GM19395 (cell line): Measurements from ENCODE around the gene COPS9.

Source experiments
- ATAC-seq: cut with Tn5 transposase; IDR thresholded peaks from one replicate; pipeline ENCODE4 v1.9.1; 2021; ENCODE audit warnings: mild to moderate bottlenecking, moderate library complexity; ENCODE audit not compliant: unreplicated experiment

Gene COPS9

GRCh38 chr2:240137596-240138253 lies 1.6 kb upstream of the COPS9 start:
- ATAC-seq, result no peak

- ATAC-seq, result peak; percentile 24
These were observed 677 bp upstream of the COPS9 start for GRCh38 chr2:240136671-240137292.

- ATAC-seq, result peak; percentile 38
These were observed 446 bp downstream of the COPS9 start for GRCh38 chr2:240135706-240136012.

DNA sequence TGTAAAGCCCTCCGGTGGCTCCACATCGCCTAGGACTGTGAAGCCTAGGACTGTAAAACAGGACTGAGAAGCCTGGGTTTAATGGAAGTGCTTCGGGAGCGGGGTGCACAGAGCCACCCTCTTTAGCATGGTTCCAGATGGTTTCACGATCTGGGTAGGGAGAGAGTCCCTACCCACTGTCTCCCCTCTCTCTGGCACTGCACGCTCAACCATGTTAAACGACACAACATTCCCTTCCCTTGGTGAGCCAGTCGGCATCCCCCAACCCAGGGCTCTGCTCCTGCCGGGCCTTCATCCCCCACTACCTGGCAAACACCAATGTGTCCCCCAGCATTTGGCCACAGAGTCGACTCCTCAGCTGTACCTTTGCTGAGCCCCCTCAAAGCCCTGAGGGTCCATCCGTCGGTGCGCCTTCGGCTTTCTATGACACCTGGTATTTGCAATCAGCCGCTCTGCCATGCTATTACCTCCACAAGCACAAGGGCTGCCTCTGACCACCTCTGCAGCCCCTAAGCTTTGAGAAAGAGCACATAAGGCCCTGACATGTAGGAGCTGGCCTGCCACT lies 1.1 kb downstream of the COPS9 start:
- ATAC-seq, result no peak

- no peak for ATAC-seq
These were observed 1.6 kb downstream of the COPS9 start for GRCh38 chr2:240134466-240134865.

DNA sequence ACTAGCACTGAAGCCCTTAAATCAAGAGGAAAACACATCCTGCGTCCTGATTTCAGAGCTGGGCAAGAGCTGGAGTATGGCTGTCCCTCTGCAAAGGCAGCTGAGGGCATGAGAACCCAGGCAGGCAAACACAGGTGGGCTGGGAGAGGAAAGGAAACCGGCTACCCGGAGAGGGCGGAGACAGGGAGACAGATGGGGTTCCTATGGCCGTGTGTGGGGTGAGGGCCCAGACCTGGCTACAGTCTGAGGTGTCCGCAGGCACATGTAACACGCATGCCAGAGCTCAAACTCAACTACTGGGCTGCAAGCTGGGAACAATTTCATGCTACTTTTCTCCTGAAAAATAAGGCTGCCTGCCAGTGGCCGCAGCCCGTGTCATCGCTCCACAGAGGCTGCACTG lies 2.7 kb downstream of the COPS9 start:
- ATAC-seq, result no peak

- ATAC-seq, result no peak
These were observed 3.5 kb downstream of the COPS9 start for GRCh38 chr2:240132651-240132980.

DNA sequence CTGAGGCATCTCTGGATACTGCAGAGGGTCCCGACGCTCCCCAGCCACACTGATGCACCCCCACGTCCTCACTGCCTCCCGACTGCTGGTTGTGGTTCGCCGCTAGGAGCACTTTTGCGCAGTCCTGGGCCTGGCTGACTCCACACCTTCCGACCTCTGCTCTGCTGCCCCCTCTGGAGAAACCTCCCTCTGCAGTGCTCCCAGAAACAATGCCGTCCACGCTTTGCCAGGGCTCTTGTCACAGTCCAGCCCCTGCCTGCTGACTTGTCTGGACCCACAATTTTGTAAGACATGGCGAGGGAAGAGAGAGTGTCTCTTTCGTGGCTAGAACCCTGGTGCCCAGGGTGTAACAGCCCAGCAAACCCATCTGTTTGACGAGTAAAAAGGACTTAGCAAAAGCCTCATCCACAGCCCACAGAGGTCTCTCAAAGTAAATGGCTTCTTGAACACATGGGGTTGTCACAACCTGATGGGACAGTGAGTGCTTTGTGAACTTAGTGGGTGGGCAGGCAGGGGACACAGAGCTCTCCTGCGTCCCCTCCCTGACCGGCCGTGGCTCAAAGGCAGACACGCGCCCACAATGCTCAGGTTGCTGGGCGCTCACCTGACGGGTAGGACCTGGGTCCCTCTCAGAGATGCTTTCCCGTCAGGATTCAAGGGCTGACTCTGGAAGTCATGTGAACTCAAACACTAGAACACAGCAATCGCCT lies 4.0 kb downstream of the COPS9 start:
- ATAC-seq, result no peak

DNA sequence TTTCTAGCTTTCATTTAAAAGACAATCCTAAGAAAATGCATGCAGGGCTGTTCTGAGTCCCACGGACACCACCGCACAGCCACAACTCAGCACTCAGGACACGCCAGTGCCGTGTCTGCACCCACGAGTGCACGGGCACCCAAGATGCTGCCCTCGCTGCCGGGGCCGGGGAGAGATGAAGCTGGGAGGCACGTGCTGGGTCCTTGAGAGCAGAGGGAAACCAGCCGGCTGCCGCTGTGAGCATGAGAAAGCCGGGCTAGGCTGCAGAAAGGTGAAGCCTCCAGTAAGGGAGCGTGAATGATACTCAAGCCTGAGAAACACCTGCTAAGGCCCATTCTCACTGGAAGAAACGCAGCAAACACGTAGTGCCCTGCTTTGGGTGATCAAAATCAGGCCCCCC lies 4.8 kb downstream of the COPS9 start:
- no peak for ATAC-seq

- no peak for ATAC-seq
These were observed 5.5 kb downstream of the COPS9 start for GRCh38 chr2:240130393-240131195.

DNA sequence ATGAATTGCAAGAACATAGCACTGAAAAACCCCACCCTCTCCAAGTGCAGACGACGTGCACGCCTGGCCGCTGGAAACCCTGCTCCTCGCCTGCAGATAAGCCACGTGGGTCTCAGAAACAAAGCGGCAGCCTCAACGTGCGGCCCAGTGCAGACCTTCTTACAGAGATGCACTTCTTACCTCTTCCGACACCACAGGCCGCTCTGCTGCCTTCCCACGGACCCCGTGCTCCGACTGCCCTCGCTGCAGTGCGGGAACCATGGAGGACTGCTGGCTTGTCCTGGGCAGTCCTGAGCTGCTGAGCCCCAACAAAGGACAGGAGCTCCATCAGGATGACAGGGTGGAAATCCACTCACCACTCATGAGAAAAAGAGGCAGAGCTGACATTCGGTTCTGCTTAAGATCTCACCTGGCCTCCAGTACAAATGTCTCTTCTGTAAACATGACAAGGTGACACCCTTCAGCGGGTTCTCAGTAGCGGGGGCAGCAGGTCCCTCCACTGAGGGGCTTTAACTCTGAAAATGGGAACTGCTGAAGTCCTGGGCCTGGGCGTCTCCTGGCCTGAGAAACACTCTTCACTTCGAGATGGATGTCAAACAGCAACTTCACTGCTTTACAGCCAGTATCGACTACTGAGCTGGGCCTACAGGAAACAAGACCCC lies 6.2 kb downstream of the COPS9 start:
- no peak for ATAC-seq

GRCh38 chr2:240129311-240129710 lies 6.8 kb downstream of the COPS9 start:
- ATAC-seq, result no peak

- no peak for ATAC-seq
These were observed 7.4 kb downstream of the COPS9 start for GRCh38 chr2:240128608-240129145.

DNA sequence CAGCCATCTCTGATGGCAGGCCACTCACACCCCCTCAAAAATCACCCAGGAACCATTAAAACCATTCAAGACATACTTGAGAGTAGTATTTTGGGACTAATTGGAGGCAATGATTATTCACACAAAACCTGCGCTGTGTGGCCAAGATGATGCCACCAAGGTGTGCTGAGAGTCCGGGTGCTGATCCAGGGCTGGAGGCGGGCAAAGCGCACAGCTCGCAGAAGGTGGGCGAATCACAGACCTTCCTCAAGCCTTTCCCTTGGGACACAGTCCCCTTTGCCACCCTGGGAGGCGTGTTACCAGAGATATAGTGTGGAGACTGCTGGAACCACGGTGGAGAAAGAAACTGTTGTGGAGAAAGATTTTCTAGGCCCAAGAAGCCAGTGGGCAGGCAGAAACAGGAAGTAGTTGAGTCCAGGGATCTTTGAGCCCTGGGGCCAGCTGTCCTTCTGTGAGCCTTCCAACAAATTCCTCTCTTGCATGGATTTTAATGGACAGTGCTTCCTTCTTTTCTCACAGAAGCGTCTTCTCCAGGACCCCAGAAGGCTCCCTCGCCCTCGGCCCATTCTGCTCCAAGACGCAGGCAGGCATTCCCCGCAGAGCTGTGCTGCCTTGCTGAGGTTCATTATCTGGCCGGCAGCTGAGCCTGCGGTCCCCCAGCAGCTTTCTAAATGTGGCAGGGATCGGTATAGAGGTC lies 8.0 kb downstream of the COPS9 start:
- no peak for ATAC-seq

- no peak for ATAC-seq
These were observed 8.8 kb downstream of the COPS9 start for GRCh38 chr2:240127191-240127750.

DNA sequence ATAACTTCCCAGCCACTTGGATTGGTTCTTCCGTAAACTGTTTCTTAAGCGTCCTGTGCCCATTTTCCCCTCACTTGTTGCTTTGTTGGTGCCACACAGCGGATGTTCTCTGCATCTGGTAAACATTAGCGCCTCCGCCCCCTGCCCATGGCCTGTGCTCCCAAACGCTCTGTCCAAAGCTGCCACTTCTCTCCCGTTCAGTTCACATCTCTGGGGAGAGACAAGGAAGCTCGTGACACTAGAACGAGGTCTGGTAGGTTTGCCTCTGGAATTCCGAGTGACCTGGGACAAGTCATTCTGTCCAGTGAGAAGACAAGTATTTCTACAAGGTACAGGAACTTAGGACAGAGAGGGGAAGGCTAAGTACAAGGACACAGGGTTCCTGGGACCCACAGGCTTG lies 9.4 kb downstream of the COPS9 start:
- ATAC-seq, result no peak

- ATAC-seq, result no peak
These were observed 10.4 kb downstream of the COPS9 start for GRCh38 chr2:240125742-240126141.

DNA sequence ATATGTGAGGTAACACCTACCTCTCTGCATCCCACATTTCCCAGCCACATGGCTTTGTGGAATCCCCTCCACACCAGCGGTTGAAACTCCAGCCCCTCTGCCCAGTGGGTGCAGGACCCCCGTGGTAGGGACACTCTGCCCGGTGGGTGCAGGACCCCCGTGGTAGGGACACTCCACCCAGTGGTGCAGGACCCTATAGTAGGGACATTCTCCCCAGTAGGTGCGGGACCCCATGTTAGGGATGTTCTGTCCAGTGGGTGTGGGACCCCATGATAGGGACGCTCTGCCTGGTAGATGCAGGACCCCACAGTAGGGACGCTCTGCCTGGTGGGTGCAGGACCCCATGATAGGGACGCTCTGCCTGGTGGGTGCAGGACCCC lies 11.5 kb downstream of the COPS9 start:
- ATAC-seq, result no peak

DNA sequence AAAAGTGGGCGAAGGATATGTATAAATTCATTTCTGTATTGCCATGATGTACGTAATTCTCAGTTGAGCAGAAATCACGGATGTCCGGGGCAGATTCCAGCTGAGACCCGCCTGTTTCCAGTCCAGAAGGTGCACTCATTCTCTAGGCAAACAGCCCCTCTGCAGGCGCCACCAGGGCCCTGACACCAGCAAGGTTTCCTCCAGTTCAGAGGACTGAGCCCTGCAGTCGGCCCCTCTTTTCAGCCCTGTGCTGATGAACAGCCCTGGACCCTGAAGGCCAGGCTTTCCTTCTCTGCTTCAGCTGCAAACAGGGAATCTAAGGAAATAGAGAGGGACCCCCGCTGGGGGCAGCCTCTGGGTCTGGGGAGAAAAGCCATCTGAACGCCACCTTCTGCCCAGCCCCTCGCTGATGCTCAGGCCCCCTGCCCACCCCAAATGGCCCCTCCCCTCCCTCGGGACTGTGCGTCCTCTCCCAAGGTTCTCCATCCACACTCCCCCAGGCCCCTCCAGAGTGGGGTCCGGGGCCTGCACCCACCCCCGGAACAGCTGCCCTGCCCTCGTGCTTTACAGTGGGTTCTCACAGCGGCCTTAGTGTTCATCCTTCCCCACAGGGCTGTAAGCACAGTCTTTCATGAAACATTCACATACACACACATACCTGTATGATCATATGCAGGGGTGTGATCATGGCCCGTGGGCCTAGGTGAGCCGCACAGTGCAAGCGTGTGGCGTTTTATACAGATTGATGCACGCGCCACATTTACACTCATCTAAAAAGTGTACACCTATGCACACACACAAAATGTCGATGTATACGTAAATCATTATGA lies 12.1 kb downstream of the COPS9 start:
- ATAC-seq, result no peak
